ENCODE results near the gene FNDC11. TPM values are rescaled to one million over a fixed set of nuclear protein-coding genes. Genes with fewer than 3 reads are reported as not detected.

Gene FNDC11
- total RNA-seq, 2 donors from 2014 or later = 0.66 to 2.9 TPM

GRCh38 chr20:63529180-63529860 lies 24.6 kb upstream of the FNDC11 start:
- 79% methylated on average over 8 to 27 of the region's 27 CpGs for WGBS, 2 donors
- intact Hi-C loops (cut with DNase I) = no loop called here
- no peaks in the 10 kb centered on the region for H3K27me3 ChIP-seq
- DNase-seq (peak in 1 of 4 donors; percentile 15), ATAC-seq (no peak)
- H3K4me1 ChIP-seq = peaks cover 9% of the 10 kb centered on the region
- no peak for TF ChIP-seq POLR2A (IDR thresholded peaks at IDR 0.05)
- no peak for TF ChIP-seq CTCF (IDR thresholded peaks at IDR 0.05)
- H3K4me3 ChIP-seq = no peak overlapping the region
- H3K36me3 ChIP-seq (replicated peaks in 1 of 2; ENCODE audit: insufficient read depth in 1 of 2, low read depth in 2 of 2) = no peaks in the 10 kb centered on the region
- no peak overlapping the region for H3K27ac ChIP-seq
- no peaks in the 10 kb centered on the region for H3K9me3 ChIP-seq

- H3K9me3 ChIP-seq = no peaks in the 10 kb centered on the region
Measured at GRCh38 chr20:63529861-63530787, 23.8 kb upstream of the FNDC11 start.

GRCh38 chr20:63530788-63531160 lies 23.2 kb upstream of the FNDC11 start:
- H3K9me3 ChIP-seq = no peaks in the 10 kb centered on the region
- no peak overlapping the region for H3K27ac ChIP-seq

More at GRCh38 chr20:63529861-63530787, 23.8 kb upstream of the FNDC11 start:
- H3K4me3 ChIP-seq = no peak overlapping the region
- 64 to 68% methylated on average over 17 to 36 of the region's 39 CpGs for WGBS, 2 donors
- H3K27ac ChIP-seq = no peak overlapping the region
- ATAC-seq (no peak), DNase-seq (peak in 2 of 4 donors; percentile 9 to 11)
- no peak for TF ChIP-seq POLR2A (IDR thresholded peaks at IDR 0.05)
- no peak for TF ChIP-seq CTCF (IDR thresholded peaks at IDR 0.05)
- intact Hi-C loops (cut with DNase I) = loop anchor here (10.0 kb wide), 1 partner anchor 325 kb away; no protein-coding TSS in a partner anchor
- H3K4me1 ChIP-seq = peaks cover 11% of the 10 kb centered on the region
- H3K27me3 ChIP-seq = no peaks in the 10 kb centered on the region
- H3K36me3 ChIP-seq (replicated peaks in 1 of 2; ENCODE audit: insufficient read depth in 1 of 2, low read depth in 2 of 2) = no peaks in the 10 kb centered on the region

More at GRCh38 chr20:63530788-63531160, 23.2 kb upstream of the FNDC11 start:
- Histone ChIP-seq H3K4me1 (peaks cover 11% of the 10 kb centered on the region), H3K27me3 (no peaks in the 10 kb centered on the region), H3K4me3 (no peak overlapping the region), H3K36me3 (replicated peaks in 1 of 2; ENCODE audit: insufficient read depth in 1 of 2, low read depth in 2 of 2) (no peaks in the 10 kb centered on the region)
- 34 to 54% methylated on average over 5 to 14 of the region's 14 CpGs for WGBS, 2 donors
- intact Hi-C loops (cut with DNase I) = loop anchor here (10.0 kb wide), 1 partner anchor 324 kb away; no protein-coding TSS in a partner anchor
- ATAC-seq (no peak), DNase-seq (no peak)
- TF ChIP-seq POLR2A (IDR thresholded peaks at IDR 0.05) (no peak), CTCF (IDR thresholded peaks at IDR 0.05) (no peak)
